ENCODE measurements around the gene PYGB. TPM values are rescaled to one million over a fixed set of nuclear protein-coding genes. Genes with fewer than 3 reads are reported as not detected.
"Not testable (repeated sequence)": the region's sequence is repeated elsewhere in the genome, so short reads cannot be mapped to it uniquely, and the experiment has no call there.

The PYGB gene
- total RNA-seq, 1 donor from 2014 or later: 128 TPM

DNA sequence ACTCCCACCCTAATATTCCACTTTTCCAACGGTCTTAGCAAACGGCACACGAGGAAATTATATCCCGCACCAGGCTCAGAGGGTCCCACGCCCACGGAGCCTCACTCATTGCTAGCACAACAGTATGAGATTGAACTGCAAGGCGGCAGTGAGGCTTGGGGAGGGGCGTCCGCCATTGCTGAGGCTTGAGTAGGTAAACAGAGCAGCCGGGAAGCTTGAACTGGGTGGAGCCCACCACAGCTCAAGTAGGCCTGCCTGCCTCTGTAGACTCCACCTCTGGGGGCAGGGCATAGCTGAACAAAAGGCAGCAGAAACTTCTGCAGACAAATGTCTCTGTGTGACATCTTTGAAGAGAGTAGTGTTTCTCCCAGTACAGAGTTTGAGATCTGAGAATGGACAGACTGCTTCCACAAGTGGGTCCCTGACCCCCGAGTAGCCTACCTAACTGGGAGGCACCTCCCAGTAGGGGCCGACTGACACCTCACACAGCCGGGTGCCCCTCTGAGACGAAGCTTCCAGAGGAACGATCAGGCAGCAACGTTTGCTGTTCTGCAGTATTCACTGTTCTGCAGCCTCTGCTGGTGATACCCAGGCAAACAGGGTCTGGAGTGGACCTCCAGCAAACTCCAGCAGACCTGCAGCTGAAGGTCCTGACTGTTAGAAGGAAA lies 13.0 kb downstream of the PYGB start:
- DNase-seq (ENCODE audit: extremely low read depth, low read depth, low spot score): not testable (repeated sequence)

DNA sequence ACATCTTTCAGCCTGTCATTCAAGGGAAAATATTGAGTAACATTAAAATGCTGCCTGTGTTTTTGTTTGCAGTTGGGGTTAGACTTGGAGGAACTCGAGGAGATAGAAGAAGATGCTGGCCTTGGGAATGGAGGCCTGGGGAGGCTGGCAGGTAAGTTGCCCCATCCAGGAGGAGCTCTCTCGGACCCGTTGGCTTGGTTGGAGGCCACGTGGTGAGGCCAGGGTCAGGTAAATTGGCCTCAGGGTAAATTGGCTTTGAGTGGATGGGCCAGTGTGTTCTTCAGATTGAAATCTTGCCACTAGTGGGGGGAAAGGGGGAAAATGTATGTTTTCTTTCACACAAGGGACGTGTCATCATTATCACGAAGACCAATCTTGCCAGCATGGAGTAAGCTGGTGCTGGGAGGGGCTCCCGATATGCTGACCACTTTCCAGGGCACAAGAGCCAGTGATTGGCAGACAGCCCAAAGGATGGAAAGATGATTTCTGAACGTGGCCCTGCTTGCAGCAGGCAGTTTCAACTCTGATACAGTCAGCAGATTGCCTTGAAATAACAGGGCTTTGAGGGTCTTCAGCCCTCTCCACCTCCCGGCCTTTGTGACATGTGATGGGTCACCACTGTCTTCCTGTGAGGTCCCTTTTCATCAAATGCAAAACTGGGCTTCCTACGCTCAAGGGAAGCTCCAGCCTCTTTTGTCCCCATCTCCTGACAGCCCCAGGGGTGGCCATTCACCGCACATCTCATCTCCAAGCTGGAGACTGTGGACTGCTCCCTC lies 21.4 kb downstream of the PYGB start:
- no peak for DNase-seq (ENCODE audit: extremely low read depth, low read depth, low spot score)

DNA sequence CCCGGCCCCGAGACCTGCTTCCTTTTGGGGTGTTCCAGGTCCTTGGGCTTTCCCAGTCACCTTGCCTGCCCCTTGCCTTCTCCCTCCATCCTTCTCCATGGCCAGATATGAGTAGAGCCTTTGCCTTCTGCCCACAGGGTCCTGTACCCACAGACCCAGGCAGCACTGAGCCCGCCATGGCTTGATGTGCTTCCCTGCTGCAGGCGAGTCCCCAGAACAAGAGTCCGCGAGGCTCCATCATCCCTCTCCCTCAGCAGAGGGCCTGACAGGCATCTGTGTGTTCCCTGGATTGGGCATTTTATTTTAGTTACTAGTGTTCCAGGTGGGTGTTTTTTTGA lies 21.9 kb downstream of the PYGB start:
- DNase-seq (ENCODE audit: extremely low read depth, low read depth, low spot score): no peak

DNA sequence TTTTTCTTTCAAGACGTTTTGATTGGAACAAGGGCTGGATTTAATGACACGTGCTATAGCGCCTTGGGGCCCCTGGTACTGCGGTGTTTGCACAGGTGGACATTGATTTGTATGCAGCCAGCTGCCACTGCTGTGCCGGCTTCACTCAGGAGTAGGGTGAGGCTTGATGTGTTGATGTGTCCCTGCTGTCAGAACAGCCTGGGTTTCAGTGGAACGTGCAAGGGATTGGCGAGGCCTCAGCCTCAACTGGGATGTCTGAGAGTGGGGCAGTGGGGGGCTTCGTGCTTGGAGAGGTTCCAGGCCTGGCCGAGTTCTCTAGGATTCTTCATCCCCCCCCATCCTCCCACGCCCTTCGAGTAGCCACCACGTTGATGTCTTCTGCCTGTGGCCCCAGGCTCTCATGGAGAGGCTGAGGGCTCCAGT lies 23.0 kb downstream of the PYGB start:
- no peak for DNase-seq (ENCODE audit: extremely low read depth, low read depth, low spot score)

DNA sequence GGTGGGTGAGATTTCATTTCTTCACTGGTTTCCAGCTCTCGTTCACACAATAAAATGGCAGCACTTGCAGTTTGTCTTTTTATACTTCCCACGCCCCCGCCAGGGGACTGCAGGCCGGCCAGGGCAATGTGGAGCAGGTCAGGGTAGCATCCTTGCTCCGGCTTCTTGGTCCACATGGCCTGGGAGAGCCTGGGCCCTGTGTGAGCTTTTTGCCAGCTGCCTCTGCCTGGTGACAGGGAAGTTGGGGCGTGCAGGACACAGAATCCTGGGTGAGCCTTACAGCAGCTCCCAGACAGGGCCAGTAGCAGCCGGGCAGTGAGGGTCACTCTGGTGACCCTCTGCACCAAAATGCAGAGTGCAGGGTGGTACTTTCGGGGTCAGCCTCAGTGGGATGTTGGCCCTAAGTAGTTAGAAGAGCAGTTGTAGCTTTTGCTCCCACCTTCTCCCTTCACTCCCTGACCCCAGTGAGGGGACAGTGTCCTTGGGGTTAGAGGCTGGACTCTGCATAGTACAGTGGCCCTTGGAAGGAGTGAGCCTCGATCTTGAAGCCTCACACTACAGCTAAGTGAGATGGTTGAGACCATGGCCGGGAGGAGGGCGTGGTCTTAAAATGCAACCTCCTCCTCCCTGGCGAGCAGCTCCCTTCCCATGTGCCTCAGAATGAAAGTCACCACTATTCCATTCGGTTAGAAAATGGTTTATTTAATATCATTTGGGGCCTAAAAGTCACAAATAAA lies 23.8 kb downstream of the PYGB start:
- no peak for DNase-seq (ENCODE audit: extremely low read depth, low read depth, low spot score)

DNA sequence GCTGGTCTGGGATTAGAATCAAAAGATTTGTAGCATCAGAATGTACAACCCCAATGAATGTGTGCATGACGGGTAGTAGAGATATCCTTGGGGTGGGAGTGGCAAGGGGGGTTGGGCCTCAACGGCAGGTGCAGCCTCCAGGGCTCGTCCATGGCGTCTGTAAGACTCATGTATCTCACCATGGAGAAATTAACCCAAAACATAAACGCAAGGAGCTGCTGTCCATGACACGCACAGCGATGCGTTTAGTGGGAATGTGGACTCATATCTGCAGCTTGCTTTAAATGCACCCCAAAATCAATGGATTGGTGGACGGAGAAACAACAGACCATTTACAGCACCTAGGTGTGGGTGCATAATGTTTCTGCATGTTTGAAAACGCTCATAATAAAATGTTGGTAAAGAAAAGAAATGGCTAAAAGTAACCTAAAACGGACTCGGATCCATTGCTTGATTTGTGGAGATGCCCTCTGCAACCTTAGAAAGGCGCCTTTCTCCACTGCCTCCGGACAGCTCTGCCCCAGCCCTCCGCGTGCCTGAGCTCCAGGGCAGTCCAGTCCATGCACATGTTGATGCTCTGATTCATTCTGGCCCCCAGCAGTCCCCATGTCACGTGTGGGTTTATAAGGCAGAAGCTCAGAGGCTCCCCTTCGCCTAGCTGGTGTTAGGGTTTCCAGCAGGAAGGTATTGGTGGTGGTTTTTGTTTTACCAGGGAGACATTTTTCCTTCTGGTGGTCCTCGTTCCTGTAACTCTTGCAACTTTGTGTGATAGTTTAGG lies 24.5 kb downstream of the PYGB start:
- DNase-seq (ENCODE audit: extremely low read depth, low read depth, low spot score): no peak

DNA sequence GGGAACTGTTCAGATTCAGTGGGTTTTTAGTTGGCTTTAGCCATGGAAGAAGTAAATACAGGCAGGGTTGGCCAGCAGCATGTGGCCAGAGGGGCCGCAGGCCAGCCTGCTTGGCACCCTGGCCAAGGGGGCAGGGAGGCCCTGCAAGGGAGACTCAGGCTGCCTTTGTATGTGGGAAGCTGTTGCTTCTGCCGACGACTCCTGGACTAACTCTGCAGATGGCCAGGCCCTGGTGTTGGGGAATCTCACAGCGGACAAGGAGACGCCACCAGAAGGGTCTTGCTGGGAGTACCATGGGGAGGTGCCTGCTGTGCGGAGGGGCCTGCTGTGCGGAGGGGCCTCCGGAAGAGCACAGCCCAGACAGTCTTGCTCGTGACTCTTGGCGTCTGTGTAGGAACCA lies 25.2 kb downstream of the PYGB start:
- DNase-seq (ENCODE audit: extremely low read depth, low read depth, low spot score): no peak

DNA sequence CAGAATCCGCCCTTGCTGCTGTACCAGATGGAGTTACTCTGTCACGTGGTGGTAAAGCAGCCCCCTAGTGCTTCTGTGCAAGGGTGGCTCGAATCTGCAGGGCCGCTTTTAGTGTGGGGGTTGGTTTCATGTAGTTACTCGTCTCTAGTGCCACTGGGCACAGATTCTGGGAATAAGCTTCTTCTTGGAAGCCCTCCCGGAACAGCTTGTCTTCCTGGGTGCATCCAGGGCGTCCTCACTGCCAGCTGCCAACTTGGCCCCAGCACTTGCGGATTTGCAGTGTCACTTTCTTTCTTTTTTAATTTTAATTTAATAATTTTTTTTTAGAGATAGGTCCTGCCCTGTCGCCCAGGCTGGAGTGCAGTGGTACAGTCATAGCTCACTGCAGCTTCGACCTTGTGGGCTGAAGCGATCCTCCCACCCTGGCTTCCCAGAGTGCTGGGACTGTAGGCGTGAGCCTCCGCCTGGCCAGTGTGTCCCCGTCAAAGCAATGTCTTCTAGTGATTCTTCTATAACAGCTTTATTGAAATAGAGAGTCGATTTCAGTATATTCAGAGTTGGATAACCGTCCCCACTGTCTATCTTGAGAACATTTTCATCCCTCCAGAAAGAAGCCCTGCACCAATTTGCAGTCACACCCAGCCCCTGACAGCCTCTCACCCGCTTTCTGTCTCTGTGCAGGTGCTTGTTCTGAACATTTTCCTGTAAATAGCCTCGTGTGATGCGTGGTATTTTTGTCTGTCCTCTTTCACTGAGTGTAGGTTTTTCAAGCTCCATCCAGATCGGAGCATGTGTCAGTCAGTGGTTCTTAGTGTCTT lies 25.9 kb downstream of the PYGB start:
- DNase-seq (ENCODE audit: extremely low read depth, low read depth, low spot score): no peak

DNA sequence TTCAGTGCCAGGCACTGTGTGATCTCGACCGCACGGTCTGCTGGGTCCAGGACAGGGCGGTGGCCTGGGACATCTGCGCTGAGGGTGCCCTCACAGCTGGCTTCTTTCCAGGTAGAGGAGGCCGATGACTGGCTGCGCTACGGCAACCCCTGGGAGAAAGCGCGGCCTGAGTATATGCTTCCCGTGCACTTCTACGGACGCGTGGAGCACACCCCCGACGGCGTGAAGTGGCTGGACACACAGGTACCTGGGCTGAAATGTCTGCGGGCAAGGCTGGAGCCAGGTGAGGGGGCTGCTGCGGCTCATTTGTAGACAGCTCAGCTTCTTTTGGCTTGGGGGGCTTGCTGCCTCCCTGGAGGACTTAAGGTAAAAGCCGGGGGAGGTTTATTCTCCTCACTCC lies 26.6 kb downstream of the PYGB start:
- no peak for DNase-seq (ENCODE audit: extremely low read depth, low read depth, low spot score)

DNA sequence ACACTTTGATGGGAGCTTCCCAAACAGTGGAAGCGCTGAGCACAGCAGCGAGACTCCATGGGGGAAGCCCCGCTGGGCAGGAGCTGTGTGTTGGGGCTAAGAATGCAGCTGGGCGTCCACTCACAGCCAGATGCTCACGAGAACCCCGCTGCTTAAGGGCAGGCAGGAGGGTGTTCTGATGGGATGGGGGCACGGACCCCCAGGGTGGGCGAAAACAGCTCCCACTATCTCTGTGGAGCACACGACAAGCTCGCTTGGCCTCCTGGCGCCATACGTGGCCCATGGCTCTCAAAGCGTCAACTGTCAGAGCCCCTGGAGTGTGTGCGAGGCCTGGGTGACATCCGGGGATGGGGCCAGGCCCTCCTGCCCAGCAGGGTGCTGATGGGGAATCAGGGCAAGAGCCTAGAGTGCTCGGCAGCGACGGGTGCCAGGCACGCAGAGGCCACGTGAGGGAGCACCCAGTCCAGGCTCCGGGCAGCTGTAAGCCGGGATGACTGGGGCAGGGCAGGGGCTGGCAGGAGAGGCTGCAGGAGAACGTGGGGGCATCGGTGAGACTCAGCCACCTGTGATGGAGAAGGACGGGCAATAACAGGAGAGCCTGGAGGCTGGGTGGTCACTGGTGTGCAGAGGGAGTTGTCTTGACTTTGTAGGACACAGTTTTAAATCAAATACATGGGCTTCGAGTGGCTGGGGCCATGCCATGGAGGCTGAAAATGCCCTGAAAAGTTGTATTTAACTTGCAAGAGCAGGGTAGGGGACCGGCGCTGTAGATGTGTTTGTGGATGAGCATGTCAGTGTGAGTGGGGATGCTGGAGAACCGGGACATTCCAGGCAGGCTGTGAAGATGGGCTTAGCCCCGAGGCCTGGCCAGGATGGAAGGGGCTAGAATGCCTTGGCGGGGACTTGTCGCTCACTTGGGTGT lies 27.3 kb downstream of the PYGB start:
- DNase-seq (ENCODE audit: extremely low read depth, low read depth, low spot score): no peak

DNA sequence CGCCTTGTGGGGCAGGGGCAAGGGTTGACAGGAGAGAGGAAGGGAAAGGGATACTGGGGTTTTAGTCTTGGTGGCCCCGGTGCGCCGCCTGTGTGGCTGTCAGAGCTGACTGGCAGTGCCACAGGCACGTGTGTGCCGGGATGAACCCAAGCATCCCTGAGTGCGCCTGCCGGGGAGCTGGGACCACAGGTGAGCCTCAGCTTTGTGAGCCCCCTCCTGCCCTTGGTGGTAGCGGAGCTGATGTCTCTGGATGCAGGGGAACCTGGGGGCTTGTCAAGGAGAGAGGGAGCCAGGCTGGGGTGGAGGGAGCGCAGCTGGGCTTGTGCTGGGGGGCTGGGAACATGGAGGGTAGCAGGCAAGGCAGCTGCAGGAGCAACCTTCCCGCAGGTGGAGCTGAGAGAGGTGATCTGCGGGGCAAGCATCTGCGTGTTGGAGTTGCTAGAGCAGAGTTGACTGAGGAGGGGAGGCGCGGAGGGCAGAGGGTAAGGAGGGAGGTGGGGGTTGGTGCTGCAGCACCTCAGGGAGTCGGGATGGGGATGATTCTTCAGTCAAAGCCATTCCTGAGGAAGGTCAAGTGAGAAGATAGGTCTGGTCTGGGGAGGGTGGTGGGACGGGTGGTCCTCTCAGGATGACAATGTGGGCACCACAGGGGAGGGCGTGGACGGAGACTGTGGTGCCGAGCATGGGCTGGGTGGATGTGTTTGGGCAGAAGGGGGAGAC lies 28.1 kb downstream of the PYGB start:
- no peak for DNase-seq (ENCODE audit: extremely low read depth, low read depth, low spot score)

DNA sequence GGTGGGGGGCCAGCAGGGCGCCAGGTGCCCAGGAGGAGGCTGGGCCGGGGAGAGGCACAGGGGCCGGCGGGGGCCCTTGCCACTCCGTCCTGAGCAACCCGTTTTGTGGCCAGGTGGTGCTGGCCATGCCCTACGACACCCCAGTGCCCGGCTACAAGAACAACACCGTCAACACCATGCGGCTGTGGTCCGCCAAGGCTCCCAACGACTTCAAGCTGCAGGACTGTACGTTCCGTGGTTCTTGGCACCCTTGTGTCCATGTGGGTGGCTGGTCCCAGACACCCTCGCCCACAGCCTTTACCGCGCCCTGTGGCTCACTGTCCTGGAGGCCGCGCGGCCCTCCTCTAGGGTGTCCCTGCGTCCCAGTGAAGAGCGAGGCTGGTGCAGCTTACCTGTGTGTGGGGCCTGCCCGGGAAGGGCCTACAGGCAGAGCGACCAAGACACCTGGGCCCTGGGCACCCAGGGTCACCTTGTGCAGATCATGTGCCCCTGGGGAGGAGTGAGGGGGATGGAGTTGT lies 28.7 kb downstream of the PYGB start:
- DNase-seq (ENCODE audit: extremely low read depth, low read depth, low spot score): no peak

DNA sequence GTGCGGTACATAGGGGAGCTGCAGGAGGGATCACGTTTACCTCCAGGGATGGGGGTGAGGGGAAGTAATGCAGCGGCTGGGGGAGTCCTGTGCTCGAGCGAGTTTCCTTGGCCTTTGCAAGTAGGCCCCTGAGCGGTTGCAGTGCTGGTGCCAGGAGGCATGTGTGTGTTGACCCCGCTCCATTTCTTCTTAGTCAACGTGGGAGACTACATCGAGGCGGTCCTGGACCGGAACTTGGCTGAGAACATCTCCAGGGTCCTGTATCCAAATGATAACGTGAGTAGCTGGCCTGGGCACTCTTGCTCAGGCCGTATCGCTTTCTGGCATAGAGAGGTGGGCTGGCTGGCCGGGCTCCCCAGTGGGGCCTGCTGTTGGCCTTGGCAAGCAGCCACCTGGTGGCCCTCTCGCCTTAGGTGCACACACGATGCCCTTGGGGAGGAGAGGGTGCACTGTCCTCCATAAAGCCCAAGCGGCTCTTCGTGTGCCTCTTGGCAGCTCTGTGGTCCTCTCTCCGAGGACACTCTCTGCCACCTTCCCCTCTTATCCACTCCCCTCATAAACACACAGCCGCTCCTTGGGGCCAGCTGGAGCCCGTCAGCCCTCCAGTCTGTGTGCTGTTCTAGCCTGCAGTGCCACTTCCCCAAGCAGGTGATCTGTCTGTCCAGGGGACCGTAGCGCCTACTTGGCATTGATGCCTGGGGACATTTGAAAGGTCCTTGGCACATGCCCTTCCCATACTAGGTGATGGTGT lies 29.3 kb downstream of the PYGB start:
- no peak for DNase-seq (ENCODE audit: extremely low read depth, low read depth, low spot score)

DNA sequence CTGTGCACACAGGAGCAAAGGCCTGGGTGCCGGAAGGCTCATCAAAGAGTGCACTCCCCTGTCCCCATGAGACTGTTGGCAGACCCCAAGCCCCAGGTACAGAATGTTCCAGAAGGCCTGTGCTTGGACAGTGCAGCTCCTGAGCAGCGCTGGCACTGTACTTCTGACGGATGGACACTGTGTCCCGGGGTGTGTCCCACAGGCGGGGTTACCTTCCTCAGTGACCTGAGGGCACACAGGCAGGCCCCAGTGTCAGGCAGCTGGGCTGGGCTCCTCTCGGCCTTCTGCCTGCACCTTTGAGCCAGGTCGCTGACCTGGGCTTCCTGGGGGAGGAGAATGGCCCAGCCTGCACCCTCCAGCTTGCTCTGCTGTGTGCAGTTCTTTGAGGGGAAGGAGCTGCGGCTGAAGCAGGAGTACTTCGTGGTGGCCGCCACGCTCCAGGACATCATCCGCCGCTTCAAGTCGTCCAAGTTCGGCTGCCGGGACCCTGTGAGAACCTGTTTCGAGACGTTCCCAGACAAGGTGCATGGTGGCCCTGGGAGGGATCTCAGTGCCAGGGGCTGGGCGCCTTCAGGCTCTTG lies 30.1 kb downstream of the PYGB start:
- DNase-seq (ENCODE audit: extremely low read depth, low read depth, low spot score): no peak

DNA sequence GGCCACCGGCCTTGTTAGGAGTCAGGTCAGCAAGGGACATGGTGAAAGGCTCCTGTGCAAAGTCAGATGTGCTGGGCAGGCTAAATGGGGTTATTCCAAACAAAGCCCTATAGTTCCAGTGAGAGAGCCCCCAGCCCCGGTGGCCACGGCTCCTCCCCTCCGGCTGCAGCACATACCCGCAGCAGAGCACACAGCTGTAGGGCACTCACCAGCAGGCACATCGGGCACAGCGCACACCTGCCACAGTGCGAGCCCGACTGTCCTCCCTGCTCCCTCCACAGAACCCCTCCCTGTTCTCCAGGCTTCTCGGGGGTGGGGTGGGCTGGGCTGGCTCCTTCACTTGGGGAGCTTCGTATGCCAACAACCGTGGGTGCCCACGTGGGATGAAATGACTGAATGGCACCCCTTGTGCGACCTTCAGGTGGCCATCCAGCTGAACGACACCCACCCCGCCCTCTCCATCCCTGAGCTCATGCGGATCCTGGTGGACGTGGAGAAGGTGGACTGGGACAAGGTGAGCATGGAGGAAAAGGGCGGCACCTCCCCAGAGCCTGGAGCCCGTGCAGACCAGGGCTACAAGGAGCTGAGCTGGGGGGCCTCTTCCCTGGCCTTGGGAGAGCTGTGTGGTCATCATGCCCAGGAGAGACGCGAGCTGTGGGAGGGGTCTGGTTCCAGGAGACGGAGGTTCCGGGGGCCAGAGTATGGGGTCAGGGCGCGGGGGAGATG lies 30.9 kb downstream of the PYGB start:
- DNase-seq (ENCODE audit: extremely low read depth, low read depth, low spot score): no peak

DNA sequence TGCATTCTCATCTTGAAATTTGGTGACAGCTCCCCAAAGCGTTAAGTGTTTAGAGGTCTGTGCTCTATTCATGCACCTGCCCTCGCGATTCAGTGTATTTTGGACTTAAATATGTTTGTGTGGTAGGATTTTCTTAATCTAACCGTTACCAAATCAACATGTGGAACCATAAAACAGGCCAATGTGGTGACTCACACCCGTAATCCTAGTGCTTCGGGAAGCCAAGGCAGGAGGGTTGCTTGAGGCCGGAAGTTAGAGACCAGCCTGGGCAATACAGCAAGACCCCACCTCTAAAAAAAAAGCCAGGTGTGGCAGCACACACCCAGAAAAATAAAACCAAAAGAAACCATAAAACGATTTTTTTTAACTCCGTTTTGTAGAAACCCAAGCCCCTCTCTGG lies 31.5 kb downstream of the PYGB start:
- no peak for DNase-seq (ENCODE audit: extremely low read depth, low read depth, low spot score)
